ENCODE measurements around the gene TMEM87B. TPM values are rescaled to one million over a fixed set of nuclear protein-coding genes. Genes with fewer than 3 reads are reported as not detected.

Gene TMEM87B
- total RNA-seq, 2 experiments from 2014 or later = 13.9 to 22.8 TPM

DNA sequence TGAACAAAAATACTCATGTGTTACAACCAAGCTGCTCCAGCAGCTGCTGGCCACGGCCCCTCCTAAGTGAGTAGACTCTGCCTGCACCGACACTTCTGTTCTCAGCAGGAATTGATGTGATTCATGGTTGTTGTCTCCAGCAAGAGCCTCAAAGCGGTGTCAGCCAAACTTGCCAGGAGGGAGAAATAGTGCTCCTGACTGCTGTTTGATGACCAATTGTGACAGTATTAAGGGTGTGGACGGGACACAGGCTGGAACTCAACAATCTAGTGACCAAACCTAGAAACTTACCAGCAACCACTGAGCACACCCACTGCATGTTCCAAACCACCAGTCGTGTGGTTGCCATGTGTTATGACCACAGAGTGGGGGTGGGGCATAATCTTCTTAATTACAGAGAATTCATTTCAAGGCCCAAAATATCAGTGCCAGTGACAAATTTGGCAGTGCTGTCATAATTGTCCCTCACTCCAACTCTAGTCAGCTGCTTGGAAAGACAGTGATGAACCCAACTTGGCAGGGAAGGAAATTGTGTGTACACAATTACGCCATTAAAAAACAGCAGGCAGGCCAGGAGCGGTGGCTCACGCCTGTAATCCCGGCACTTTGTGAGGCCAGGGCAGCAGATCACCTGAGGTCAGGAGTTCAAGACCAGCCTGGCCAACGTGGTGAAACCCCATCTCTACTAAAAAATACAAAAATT, 113.5 kb downstream of the TMEM87B start:
- Histone ChIP-seq H4K20me1 (ENCODE audit: insufficient read depth, low read length) (no peaks in the 10 kb centered on the region), H3K4me2 (ENCODE audit: low read length) (no peak overlapping the region), H2AFZ (ENCODE audit: low read length) (no peak overlapping the region), H3K4me1 (ENCODE audit: insufficient read depth, low read length, poor library complexity, severe bottlenecking) (peaks cover under 1% of the 10 kb centered on the region), H3K9me3 (ENCODE audit: low read length) (no peaks in the 10 kb centered on the region), H3K36me3 (ENCODE audit: insufficient read depth, low read length) (no peaks in the 10 kb centered on the region), H3K27ac (ENCODE audit: low read depth, low read length, poor library complexity, severe bottlenecking) (no peak overlapping the region), H3K79me2 (ENCODE audit: insufficient read depth, low read depth, low read length) (no peaks in the 10 kb centered on the region), H3K4me3 (ENCODE audit: low read depth, low read length, poor library complexity, severe bottlenecking) (no peak overlapping the region), H3K9me2 (ENCODE audit: insufficient read depth, low read length) (no peaks in the 10 kb centered on the region)
- POLR2A ChIA-PET = no interaction called here
- no peak for TF ChIP-seq EZH2phosphoT487 (IDR thresholded peaks at IDR 0.05; ENCODE audit: borderline replicate concordance, low read depth, low read length)
- TF ChIP-seq, protein P1, sequence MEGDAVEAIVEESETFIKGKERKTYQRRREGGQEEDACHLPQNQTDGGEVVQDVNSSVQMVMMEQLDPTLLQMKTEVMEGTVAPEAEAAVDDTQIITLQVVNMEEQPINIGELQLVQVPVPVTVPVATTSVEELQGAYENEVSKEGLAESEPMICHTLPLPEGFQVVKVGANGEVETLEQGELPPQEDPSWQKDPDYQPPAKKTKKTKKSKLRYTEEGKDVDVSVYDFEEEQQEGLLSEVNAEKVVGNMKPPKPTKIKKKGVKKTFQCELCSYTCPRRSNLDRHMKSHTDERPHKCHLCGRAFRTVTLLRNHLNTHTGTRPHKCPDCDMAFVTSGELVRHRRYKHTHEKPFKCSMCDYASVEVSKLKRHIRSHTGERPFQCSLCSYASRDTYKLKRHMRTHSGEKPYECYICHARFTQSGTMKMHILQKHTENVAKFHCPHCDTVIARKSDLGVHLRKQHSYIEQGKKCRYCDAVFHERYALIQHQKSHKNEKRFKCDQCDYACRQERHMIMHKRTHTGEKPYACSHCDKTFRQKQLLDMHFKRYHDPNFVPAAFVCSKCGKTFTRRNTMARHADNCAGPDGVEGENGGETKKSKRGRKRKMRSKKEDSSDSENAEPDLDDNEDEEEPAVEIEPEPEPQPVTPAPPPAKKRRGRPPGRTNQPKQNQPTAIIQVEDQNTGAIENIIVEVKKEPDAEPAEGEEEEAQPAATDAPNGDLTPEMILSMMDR (conservative IDR thresholded peaks at IDR 0.05; ENCODE audit: low read length) = no peak
- CTCF ChIA-PET (ENCODE audit: unreplicated experiment) = no interaction called here
- DNase-seq (ENCODE audit: low spot score) = no peak
- intact Hi-C loops (cut with micrococcal nuclease; ENCODE audit: unreplicated experiment) = no loop called here
- BruUV-seq (replicated peaks) = no TSS peak

Other genes with a start within 250 kb of the TMEM87B start
- 103 and 151 TPM in 2 replicates for gene ANAPC1, start 171.1 kb upstream of the TMEM87B start, total RNA-seq (2014; rRNA removed; shearing (Covaris generic))
- gene ANAPC1, start 171.1 kb upstream of the TMEM87B start, total RNA-seq (2022) = 115 and 131 TPM in 2 replicates
- 0.08 TPM in 1 of 2 replicates, not detected in the other for gene MERTK, start 156.7 kb upstream of the TMEM87B start, total RNA-seq (2014; rRNA removed; shearing (Covaris generic))
- 0.22 and 0.38 TPM in 2 replicates for gene MERTK, start 156.7 kb upstream of the TMEM87B start, total RNA-seq (2022)
- not detected in 2 replicates for gene FBLN7, start 83.1 kb downstream of the TMEM87B start, total RNA-seq (2014; rRNA removed; shearing (Covaris generic))
- 0.25 TPM in 1 of 2 replicates, not detected in the other for gene FBLN7, start 83.1 kb downstream of the TMEM87B start, total RNA-seq (2022)
- 12.3 and 15.0 TPM in 2 replicates for gene ZC3H8, start 199.8 kb downstream of the TMEM87B start, total RNA-seq (2014; rRNA removed; shearing (Covaris generic))
- gene ZC3H8, start 199.8 kb downstream of the TMEM87B start, total RNA-seq (2022) = 22.8 and 23.8 TPM in 2 replicates
- 4.3 and 5.4 TPM in 2 replicates for gene ZC3H6, start 220.3 kb downstream of the TMEM87B start, total RNA-seq (2014; rRNA removed; shearing (Covaris generic))
- gene ZC3H6, start 220.3 kb downstream of the TMEM87B start, total RNA-seq (2022) = 16.5 and 17.3 TPM in 2 replicates

Measured in OCI-LY7 (cell line).